ENCODE measurements around the gene KREMEN1. TPM values are rescaled to one million over a fixed set of nuclear protein-coding genes. Genes with fewer than 3 reads are reported as not detected.

Gene KREMEN1
- total RNA-seq, 2 experiments from 2014 or later = not detected

- ChIA-PET CTCF (interaction anchor here (0.5 kb wide), 1 partner anchor 1328 kb away, joined by 4 read pairs; no protein-coding TSS in a partner anchor), POLR2A (no interaction called here)
- no peaks in the 10 kb centered on the region for H3K27me3 Mint-ChIP-seq
Observed at GRCh38 chr22:29184849-29185490, 112.1 kb downstream of the KREMEN1 start.

GRCh38 chr22:29186302-29186701 lies 113.5 kb downstream of the KREMEN1 start:
- no peak overlapping the region for H3K4me3 Mint-ChIP-seq
- no peak overlapping the region for H3K27ac Mint-ChIP-seq
- H3K4me1 Mint-ChIP-seq (ENCODE audit: low read depth) = no peaks in the 10 kb centered on the region
- H3K36me3 Mint-ChIP-seq (ENCODE audit: low read depth) = no peaks in the 10 kb centered on the region
- Histone ChIP-seq H3K4me1 (ENCODE audit: insufficient read depth, low read length) (no peaks in the 10 kb centered on the region), H3K27ac (ENCODE audit: low read depth in 1 of 2, low read length in 2 of 2) (no peak overlapping the region), H3K27me3 (ENCODE audit: control insufficient read depth in 1 of 2, insufficient read depth in 2 of 2, low read length in 2 of 2) (no peaks in the 10 kb centered on the region), H3K4me3 (ENCODE audit: low read length) (no peak overlapping the region), H3K9me3 (ENCODE audit: control insufficient read depth in 1 of 2, insufficient read depth in 1 of 2, low read length in 2 of 2) (peaks cover 0 to 6% of the 10 kb centered on the region in 2 experiments), H3K36me3 (ENCODE audit: insufficient read depth, low read length) (no peaks in the 10 kb centered on the region)
- H3K9me3 Mint-ChIP-seq = no peaks in the 10 kb centered on the region
- ChIA-PET POLR2A (no interaction called here), CTCF (no interaction called here)
- no peak for ATAC-seq (ENCODE audit: poor library complexity)
- intact Hi-C loops (cut with DNase I, micrococcal nuclease) = no loop called here
- no peak for DNase-seq
- TF ChIP-seq CTCF (IDR thresholded peaks at IDR 0.05) = no peak
- no peaks in the 10 kb centered on the region for H3K27me3 Mint-ChIP-seq

More at GRCh38 chr22:29184849-29185490, 112.1 kb downstream of the KREMEN1 start:
- no peaks in the 10 kb centered on the region for H3K36me3 ChIP-seq (ENCODE audit: insufficient read depth, low read length)
- no peak for TF ChIP-seq CTCF (IDR thresholded peaks at IDR 0.05)
- ATAC-seq (ENCODE audit: poor library complexity) = no peak
- Mint-ChIP-seq H3K9me3 (no peaks in the 10 kb centered on the region), H3K36me3 (ENCODE audit: low read depth) (no peaks in the 10 kb centered on the region), H3K4me3 (no peak overlapping the region), H3K27ac (no peak overlapping the region), H3K4me1 (ENCODE audit: low read depth) (no peaks in the 10 kb centered on the region)
- no peak for DNase-seq
- intact Hi-C loops (cut with DNase I, micrococcal nuclease) = no loop called here
- H3K27ac ChIP-seq (ENCODE audit: low read depth in 1 of 2, low read length in 2 of 2) = no peak overlapping the region
- peaks cover 0 to 6% of the 10 kb centered on the region in 2 experiments for H3K9me3 ChIP-seq (ENCODE audit: control insufficient read depth in 1 of 2, insufficient read depth in 1 of 2, low read length in 2 of 2)
- H3K27me3 ChIP-seq (ENCODE audit: control insufficient read depth in 1 of 2, insufficient read depth in 2 of 2, low read length in 2 of 2) = no peaks in the 10 kb centered on the region
- H3K4me1 ChIP-seq (ENCODE audit: insufficient read depth, low read length) = no peaks in the 10 kb centered on the region
- no peak overlapping the region for H3K4me3 ChIP-seq (ENCODE audit: low read length)

GRCh38 chr22:29187831-29188230 lies 115.0 kb downstream of the KREMEN1 start:
- Mint-ChIP-seq H3K27ac (no peak overlapping the region), H3K36me3 (ENCODE audit: low read depth) (no peaks in the 10 kb centered on the region), H3K27me3 (no peaks in the 10 kb centered on the region), H3K4me3 (no peak overlapping the region), H3K4me1 (ENCODE audit: low read depth) (no peaks in the 10 kb centered on the region), H3K9me3 (no peaks in the 10 kb centered on the region)
- H3K4me3 ChIP-seq (ENCODE audit: low read length) = no peak overlapping the region
- no peaks in the 10 kb centered on the region for H3K36me3 ChIP-seq (ENCODE audit: insufficient read depth, low read length)
- peaks cover 0 to 6% of the 10 kb centered on the region in 2 experiments for H3K9me3 ChIP-seq (ENCODE audit: control insufficient read depth in 1 of 2, insufficient read depth in 1 of 2, low read length in 2 of 2)
- intact Hi-C loops (cut with DNase I, micrococcal nuclease) = no loop called here
- H3K4me1 ChIP-seq (ENCODE audit: insufficient read depth, low read length) = no peaks in the 10 kb centered on the region
- ATAC-seq (ENCODE audit: poor library complexity) (no peak), DNase-seq (no peak)
- no peaks in the 10 kb centered on the region for H3K27me3 ChIP-seq (ENCODE audit: control insufficient read depth in 1 of 2, insufficient read depth in 2 of 2, low read length in 2 of 2)
- no peak for TF ChIP-seq CTCF (IDR thresholded peaks at IDR 0.05)
- ChIA-PET POLR2A (no interaction called here), CTCF (no interaction called here)
- H3K27ac ChIP-seq (ENCODE audit: low read depth in 1 of 2, low read length in 2 of 2) = no peak overlapping the region

Measured in CD4-positive, alpha-beta T cell (primary cell).